GM08714 (cell line): ENCODE results near the gene ALDH8A1.

Experiments
- H3K4me3 ChIP-seq: fragments of 200-500 bp; sonication (Bioruptor generic); 2 replicates; pipeline ENCODE4 v1.5.1; 2014; ENCODE audit warnings: mild to moderate bottlenecking, low read length, inconsistent platforms
- ZNF274 ChIP-seq: IDR thresholded peaks from 2 replicates; pipeline ENCODE4 v1.6.1; 2012; ENCODE audit warnings: mild to moderate bottlenecking, low read depth, low read length

ALDH8A1 gene

GRCh38 chr6:134937426-134937825 is 12.5 kb downstream of the ALDH8A1 start:
- H3K4me3 ChIP-seq = no peak overlapping the region
- TF ChIP-seq ZNF274 = no peak

- no peak overlapping the region for H3K4me3 ChIP-seq
- no peak for TF ChIP-seq ZNF274
These were observed 13.0 kb downstream of the ALDH8A1 start for GRCh38 chr6:134936931-134937330.

- TF ChIP-seq ZNF274 = no peak
- no peak overlapping the region for H3K4me3 ChIP-seq
These were observed 13.4 kb downstream of the ALDH8A1 start for GRCh38 chr6:134936476-134936875.

- no peak for TF ChIP-seq ZNF274
- H3K4me3 ChIP-seq = no peak overlapping the region
These were observed 15.0 kb downstream of the ALDH8A1 start for GRCh38 chr6:134934793-134935485.

- no peak for TF ChIP-seq ZNF274
- no peak overlapping the region for H3K4me3 ChIP-seq
These were observed 17.1 kb downstream of the ALDH8A1 start for GRCh38 chr6:134932535-134933470.

- no peak overlapping the region for H3K4me3 ChIP-seq
- TF ChIP-seq ZNF274 = no peak
These were observed 17.8 kb downstream of the ALDH8A1 start for GRCh38 chr6:134932098-134932497.

- TF ChIP-seq ZNF274 = no peak
- no peak overlapping the region for H3K4me3 ChIP-seq
These were observed 19.4 kb downstream of the ALDH8A1 start for GRCh38 chr6:134930463-134930862.

GRCh38 chr6:134928151-134928900 is 21.6 kb downstream of the ALDH8A1 start:
- TF ChIP-seq ZNF274 = no peak
- H3K4me3 ChIP-seq = no peak overlapping the region

GRCh38 chr6:134925800-134926199 is 24.1 kb downstream of the ALDH8A1 start:
- no peak for TF ChIP-seq ZNF274
- H3K4me3 ChIP-seq = no peak overlapping the region

GRCh38 chr6:134921721-134922261 is 28.1 kb downstream of the ALDH8A1 start:
- TF ChIP-seq ZNF274 = no peak
- H3K4me3 ChIP-seq = no peak overlapping the region

- H3K4me3 ChIP-seq = no peak overlapping the region
- TF ChIP-seq ZNF274 = no peak
These were observed 28.6 kb downstream of the ALDH8A1 start for GRCh38 chr6:134921276-134921675.

- TF ChIP-seq ZNF274 = no peak
- no peak overlapping the region for H3K4me3 ChIP-seq
These were observed 29.5 kb downstream of the ALDH8A1 start for GRCh38 chr6:134920422-134920821.

- H3K4me3 ChIP-seq = no peak overlapping the region
- no peak for TF ChIP-seq ZNF274
These were observed 31.4 kb downstream of the ALDH8A1 start for GRCh38 chr6:134918418-134918961.

GRCh38 chr6:134911547-134911946 is 38.4 kb downstream of the ALDH8A1 start:
- no peak overlapping the region for H3K4me3 ChIP-seq
- no peak for TF ChIP-seq ZNF274
